NCI-H2227 (cell line): ENCODE measurements around the gene EED.
"Not testable (repeated sequence)": the region's sequence is repeated elsewhere in the genome, so short reads cannot be mapped to it uniquely, and the experiment has no call there.

Experiments used
- DNase-seq: peaks from one replicate; lab custom pipeline; 2025; ENCODE audit not compliant: unreplicated experiment; lab: John Stamatoyannopoulos, UW

Gene EED

DNA sequence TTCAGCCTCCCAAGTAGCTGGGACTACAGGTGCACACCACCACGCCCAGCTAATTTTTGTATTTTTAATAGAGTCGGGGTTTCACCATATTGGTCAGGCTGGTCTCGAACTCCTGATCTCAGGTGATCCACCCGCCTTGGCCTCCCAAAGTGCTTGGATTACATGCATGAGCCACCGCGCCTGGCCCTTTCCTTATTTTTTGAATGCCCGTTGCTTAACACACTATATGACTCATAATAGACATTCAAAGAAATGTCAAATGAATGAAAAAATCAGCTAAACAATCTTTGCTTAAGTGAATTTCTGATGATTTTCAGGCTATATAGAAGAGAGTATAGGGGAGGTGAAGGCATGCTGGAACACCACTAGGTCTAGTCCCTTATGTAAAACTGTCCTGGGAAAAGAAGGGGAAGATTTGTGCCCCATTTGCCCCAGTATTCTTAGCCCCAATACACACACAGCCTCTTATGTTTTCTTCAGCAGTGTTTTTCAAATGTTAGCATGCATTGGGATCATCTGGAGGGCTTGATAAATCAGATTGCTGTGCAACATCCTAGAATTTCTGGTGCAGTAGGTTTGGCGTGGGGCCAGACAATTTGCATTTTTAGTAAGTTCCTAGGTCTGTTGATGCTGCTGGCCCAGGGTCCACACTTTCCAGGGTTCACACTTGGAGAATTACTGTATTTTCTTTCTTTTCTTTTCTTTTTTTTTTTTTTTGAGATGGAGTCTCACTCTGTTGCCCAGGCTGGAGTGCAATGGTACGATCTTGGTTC is 45.1 kb downstream of the EED start:
- not testable (repeated sequence) for DNase-seq

DNA sequence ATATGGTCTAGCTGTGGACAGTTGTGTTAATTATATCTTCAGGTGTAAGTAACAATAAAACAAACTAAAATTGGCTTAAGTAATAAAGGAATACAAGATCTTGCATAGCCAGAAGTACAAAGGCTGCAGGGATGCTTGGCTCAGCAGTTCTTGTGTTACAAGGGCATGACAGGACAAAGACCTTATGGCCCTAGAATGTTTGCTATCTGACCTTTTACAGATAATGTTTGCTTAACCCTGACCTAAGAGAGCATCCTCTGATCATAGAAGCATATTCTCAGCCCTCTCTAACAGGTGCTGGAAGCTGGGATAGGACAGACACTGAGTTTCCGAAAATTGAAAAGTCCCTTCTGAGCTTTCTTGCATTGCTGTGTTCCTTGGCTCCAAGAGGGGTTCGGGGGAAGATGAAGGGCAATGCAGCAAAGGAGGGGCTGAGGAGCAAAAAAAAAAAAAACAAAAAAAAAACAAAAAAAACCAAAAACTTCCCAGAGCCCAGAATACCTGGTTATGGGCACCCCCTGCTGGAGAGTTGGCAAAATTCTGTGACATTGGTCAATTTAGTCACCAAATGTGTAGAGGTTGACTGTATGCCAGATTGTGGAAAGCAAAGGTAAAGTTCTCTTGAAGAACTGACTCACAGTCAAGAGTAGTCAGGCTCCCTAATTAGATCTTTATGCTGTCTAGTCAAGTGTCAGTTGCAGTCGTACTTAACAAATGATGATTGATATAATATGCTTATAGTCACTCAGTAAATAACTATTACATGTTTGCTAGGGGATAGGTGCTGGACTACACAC is 47.1 kb downstream of the EED start:
- DNase-seq = peak; percentile 44

DNA sequence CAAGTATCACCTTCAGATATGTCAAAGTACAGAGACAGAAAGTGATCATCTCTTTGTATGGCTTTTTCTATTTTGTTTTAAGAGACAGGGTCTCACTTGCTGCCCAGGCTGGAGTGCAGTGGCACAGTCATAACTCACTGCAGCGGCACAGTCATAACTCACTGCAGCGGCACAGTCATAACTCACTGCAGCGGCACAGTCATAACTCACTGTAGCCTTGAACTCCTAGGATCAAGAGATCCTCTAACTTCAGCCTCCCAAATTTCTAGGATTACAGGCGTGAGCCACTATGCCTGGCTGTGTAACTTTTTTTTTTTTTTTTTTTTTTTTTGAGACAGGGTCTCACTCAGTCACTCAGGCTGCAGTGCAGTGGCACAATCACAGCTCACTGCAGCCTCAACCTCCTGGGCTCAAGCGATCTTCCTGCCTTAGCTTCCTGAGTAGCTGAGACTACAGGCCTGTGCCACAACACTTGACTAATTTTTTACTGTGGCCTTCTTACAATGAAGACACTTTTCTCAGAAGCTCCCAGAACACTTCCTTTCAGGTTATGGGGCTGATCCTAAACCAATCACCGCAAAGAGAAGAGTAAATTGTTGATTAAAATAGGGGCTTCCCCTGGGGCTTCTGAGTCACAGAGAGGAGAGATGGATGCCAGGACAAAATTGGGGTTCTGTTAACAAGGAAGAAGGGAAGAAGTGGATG is 48.5 kb downstream of the EED start:
- DNase-seq = no peak

DNA sequence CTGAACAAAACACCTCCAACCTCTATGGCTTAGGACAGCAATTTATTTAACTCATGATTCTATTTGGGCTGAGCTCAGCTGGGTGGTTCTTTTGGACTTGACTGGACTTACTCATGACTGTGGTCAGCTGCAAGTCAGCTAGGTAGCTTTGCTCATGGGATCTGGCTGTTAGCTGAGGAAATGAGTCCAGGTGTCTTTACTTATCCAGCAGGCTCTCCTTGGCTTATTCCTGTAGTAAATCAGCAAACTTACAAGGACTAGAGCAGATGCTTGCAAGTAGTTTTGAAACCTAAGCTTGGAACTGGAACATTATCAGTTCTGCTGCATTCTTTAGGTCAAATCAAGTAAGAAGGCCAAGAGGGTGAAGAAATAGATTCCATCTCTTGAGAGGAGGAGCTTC is 49.5 kb downstream of the EED start:
- no peak for DNase-seq

DNA sequence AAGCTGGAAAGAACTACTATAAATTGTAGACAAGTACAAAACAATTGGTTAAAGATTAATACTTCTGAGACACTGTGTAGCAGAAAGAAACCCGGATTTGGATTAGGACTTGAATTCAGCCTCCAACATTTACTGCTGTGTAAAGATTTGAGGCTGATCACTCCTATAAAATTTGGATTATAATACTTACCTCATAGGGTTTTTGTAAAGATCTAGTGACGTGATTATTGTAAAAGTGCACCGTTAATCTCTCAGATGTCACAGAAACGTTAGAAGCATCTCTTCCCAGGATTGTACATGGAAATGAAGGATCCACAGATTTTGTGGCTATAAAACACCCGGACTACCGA is 57.2 kb downstream of the EED start:
- no peak for DNase-seq

DNA sequence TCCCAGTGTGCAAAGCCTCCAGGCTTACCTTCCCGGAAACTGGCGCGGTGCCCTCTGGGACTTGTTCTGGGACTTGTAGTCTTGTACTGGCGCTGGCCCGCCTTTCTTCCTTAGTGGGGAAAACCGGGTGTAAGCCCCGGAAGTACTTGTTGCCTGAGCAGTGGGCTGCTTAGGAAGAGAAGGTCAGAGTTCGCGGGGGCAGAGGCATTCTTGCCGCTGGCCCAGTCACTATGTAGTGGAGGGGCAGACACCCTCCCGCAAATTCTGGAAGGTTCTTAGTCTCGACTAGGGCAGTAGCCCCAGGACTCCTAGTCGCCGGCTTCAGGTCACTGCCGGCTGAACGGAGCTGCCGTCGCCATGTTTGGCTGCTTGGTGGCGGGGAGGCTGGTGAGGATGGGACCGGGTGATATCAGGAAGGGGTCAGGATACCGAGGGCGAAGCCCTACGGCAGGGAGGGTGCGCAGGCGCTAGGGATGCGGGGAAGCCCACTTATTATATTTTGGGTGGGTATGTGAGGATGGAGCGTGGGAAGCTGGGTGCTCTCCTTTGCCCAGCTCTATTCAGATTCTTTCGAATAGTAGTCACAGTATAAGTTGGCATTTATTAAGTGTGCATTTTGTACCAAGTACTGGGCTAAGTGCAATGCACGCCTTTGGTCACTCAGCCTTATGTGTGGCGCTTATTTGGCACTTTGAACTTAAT is 57.7 kb downstream of the EED start, which contains the start of gene HIKESHI:
Gene HIKESHI, plus strand, starts transcription at position 149 of the 702 bp plus-strand sequence. Its CDS starts 209 bp downstream, at position 358.
- peak; percentile 95 for DNase-seq

DNA sequence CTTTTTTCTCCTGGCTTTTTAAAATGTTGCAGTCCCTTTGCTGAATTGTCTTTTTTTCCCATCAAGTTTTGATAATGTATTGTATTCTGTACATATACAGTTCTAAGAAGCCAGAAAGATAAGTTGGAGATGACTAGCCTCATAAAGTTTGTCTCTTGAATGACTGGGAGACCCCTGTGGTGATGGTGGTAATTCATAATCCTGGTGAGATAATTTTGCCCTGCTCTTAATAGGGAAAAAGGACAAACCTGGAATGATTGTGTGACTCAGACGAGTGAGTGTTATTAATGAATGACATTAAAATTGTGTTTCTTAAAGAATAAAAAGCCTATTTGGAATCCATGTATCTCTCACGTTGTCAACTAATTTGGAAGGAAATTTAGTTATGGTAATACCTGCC is 58.7 kb downstream of the EED start:
- no peak for DNase-seq

DNA sequence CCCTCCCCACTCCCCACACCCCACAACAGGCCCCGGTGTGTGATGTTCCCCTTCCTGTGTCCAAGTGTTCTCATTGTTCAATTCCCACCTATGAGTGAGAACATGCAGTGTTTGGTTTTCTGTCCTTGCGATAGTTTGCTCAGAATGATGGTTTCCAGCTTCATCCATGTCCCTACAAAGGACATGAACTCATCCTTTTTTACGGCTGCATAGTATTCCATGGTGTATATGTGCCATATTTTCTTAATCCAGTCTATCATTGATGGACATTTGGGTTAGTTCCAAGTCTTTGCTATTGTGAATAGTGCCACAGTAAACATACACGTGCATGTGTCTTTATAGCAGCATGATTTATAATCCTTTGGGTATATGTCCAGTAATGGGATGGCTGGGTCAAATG is 64.2 kb downstream of the EED start:
- not testable (repeated sequence) for DNase-seq

DNA sequence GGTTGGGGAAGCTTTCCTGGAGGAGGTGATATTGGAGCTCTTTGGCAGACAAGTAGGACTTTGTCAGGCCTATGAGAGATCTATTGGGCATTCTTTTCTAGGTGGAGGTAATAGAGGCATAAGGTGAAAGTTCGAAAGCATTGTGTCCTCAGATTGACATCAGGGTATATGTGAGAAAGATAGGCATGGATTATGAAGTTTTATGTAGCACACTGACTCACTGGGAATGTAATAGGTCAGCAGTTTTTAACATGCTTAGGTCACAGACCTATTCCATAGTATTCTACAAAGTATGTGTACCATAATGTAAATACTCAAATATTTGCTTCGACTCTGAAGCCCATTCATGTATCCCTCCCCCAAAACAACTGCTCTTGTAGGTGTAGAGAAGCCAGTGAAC is 69.2 kb downstream of the EED start:
- no peak for DNase-seq

DNA sequence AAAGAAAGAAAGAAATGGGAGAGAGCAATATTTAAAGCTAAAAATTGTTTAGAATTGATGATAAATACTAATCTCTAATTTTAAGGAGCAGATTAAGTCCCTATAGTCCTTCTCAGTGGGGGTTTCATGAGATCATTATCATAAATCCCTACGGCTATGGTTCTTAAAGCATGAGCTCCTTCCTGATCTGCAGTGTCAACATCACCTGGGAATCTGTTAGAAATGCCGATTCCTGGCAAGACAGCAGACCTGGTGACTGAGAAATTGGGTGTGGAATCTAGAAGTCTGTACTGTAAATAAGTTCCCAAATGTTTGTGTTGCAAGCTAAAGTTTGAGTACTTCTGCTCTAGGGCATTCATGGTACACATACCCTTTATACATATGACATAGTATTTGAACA is 70.1 kb downstream of the EED start:
- DNase-seq = no peak
